GM23338 (cell line): ENCODE results near the gene TPSB2. TPM values are rescaled to one million over a fixed set of nuclear protein-coding genes. Genes with fewer than 3 reads are reported as not detected.

Experiments
- ATAC-seq: fragments of 200-7000 bp; cut with Tn5 transposase; 3 replicates; pipeline ENCODE4 v1.9.1; 2020
- DNase-seq: peaks from one replicate; pipeline ENCODE4 v3.0.0-alpha.2; 2015; ENCODE audit warnings: low spot score
- H2AFZ ChIP-seq: fragments of 200-600 bp; sonication (generic); 2 replicates; pipeline ENCODE4 v1.8.0; 2016; ENCODE audit warnings: antibody characterized with exemption, mild to moderate bottlenecking, moderate library complexity
- H3F3A ChIP-seq: fragments of 200-600 bp; sonication (generic); replicated peaks from 2 replicates; pipeline ENCODE4 v1.8.0; 2017; ENCODE audit warnings: antibody characterized with exemption, mixed run types, low read depth
- H3K27ac ChIP-seq: fragments of 200-600 bp; sonication (generic); 2 replicates; pipeline ENCODE4 v1.6.1; 2016; ENCODE audit warnings: low read depth
- H3K27me3 ChIP-seq: fragments of 200-600 bp; sonication (generic); 2 replicates; pipeline ENCODE4 v1.8.0; 2016; ENCODE audit warnings: mild to moderate bottlenecking, mixed run types, moderate library complexity; ENCODE audit not compliant: insufficient read depth
- H3K36me3 ChIP-seq: fragments of 200-600 bp; sonication (generic); 2 replicates; pipeline ENCODE4 v1.8.0; 2016; ENCODE audit warnings: mild to moderate bottlenecking; ENCODE audit not compliant: insufficient read depth
- H3K4me1 ChIP-seq: fragments of 200-600 bp; sonication (generic); 2 replicates; pipeline ENCODE4 v1.8.0; 2016; ENCODE audit warnings: mild to moderate bottlenecking, moderate library complexity; ENCODE audit not compliant: insufficient read depth
- H3K4me2 ChIP-seq: fragments of 200-600 bp; sonication (generic); 2 replicates; pipeline ENCODE4 v1.7.1; 2017; ENCODE audit warnings: mixed run types
- H3K4me3 ChIP-seq: fragments of 200-600 bp; sonication (generic); 2 replicates; pipeline ENCODE4 v1.6.1; 2016; ENCODE audit warnings: mixed run types
- H3K79me2 ChIP-seq: fragments of 200-600 bp; sonication (generic); replicated peaks from 2 replicates; pipeline ENCODE4 v1.8.0; 2017; ENCODE audit warnings: mild to moderate bottlenecking; ENCODE audit not compliant: insufficient read depth
- H3K9me2 ChIP-seq: fragments of 200-600 bp; sonication (generic); 2 replicates; pipeline ENCODE4 v1.8.0; 2017; ENCODE audit not compliant: insufficient read depth
- H4K20me1 ChIP-seq: fragments of 200-600 bp; sonication (generic); replicated peaks from 2 replicates; pipeline ENCODE4 v1.8.0; 2017; ENCODE audit warnings: mild to moderate bottlenecking; ENCODE audit not compliant: insufficient read depth
- H3K27ac Mint-ChIP-seq: 2 replicates; pipeline ENCODE4 v1.8.0; 2020; ENCODE audit warnings: inconsistent platforms, mild to moderate bottlenecking, moderate library complexity, mixed read lengths
- H3K27me3 Mint-ChIP-seq: 3 replicates; pipeline ENCODE4 v1.8.0; 2022; ENCODE audit warnings: low read depth, mild to moderate bottlenecking, moderate library complexity, mixed read lengths, inconsistent platforms; ENCODE audit not compliant: insufficient read depth, poor library complexity
- H3K36me3 Mint-ChIP-seq: 3 replicates; pipeline ENCODE4 v1.8.0; 2021; ENCODE audit warnings: low read depth, mild to moderate bottlenecking, inconsistent platforms, moderate library complexity, mixed read lengths
- H3K4me1 Mint-ChIP-seq: 3 replicates; pipeline ENCODE4 v1.8.0; 2020; ENCODE audit warnings: mild to moderate bottlenecking, inconsistent platforms, mixed read lengths
- H3K4me3 Mint-ChIP-seq: 3 replicates; pipeline ENCODE4 v1.8.0; 2021; ENCODE audit warnings: moderate library complexity, mild to moderate bottlenecking, inconsistent platforms, mixed read lengths
- H3K9me3 Mint-ChIP-seq: 3 replicates; pipeline ENCODE4 v1.8.0; 2020; ENCODE audit warnings: moderate library complexity, mild to moderate bottlenecking, inconsistent platforms, mixed read lengths
- CTCF ChIP-seq, 2 experiments: fragments of 200-600 bp in 1 of 2; sonication (generic) in 1 of 2; conservative IDR thresholded peaks; 2 replicates each; pipeline versions ENCODE4 v1.5.1 to v1.6.1; 2016 to 2017; ENCODE audit warnings: antibody characterized with exemption in 2 of 2, low read depth in 2 of 2, mild to moderate bottlenecking in 2 of 2, moderate library complexity in 1 of 2
- ETS1 ChIP-seq: IDR thresholded peaks from 2 replicates; pipeline ENCODE4 v1.6.1; 2016; ENCODE audit warnings: antibody characterized with exemption
- EZH2 ChIP-seq: fragments of 200-600 bp; sonication (generic); IDR thresholded peaks from one replicate; pipeline ENCODE4 v1.8.0; 2017; ENCODE audit warnings: antibody characterized with exemption, mild to moderate bottlenecking, low read depth; ENCODE audit not compliant: unreplicated experiment
- EZH2phosphoT487 ChIP-seq: fragments of 200-600 bp; sonication (generic); IDR thresholded peaks from one replicate; pipeline ENCODE4 v1.8.1; 2018; ENCODE audit warnings: antibody characterized with exemption; ENCODE audit not compliant: unreplicated experiment
- JUNB ChIP-seq: IDR thresholded peaks from one replicate; pipeline ENCODE4 v1.6.1; 2016; ENCODE audit warnings: antibody characterized with exemption; ENCODE audit not compliant: unreplicated experiment
- NANOG ChIP-seq: IDR thresholded peaks from 2 replicates; pipeline ENCODE4 v1.6.1; 2016; ENCODE audit warnings: antibody characterized with exemption, borderline replicate concordance
- POLR2AphosphoS5 ChIP-seq: IDR thresholded peaks from 2 replicates; pipeline ENCODE4 v1.6.1; 2016; ENCODE audit warnings: antibody characterized with exemption, low read depth
- STAT1 ChIP-seq: IDR thresholded peaks from one replicate; pipeline ENCODE4 v1.6.1; 2016; ENCODE audit warnings: antibody characterized with exemption; ENCODE audit not compliant: unreplicated experiment
- ZNF114 ChIP-seq: fragments of 250-450 bp; sonication (Bioruptor Pico); IDR thresholded peaks from 2 replicates; pipeline ENCODE4 v1.5.0; 2020; ENCODE audit warnings: mild to moderate bottlenecking, moderate library complexity
- ZNF331 ChIP-seq: fragments of 250-450 bp; sonication (Bioruptor Pico); IDR thresholded peaks from 2 replicates; pipeline ENCODE4 v1.5.0; 2020; ENCODE audit warnings: low read depth, mild to moderate bottlenecking, moderate library complexity
- ZNF462 ChIP-seq: fragments of 250-450 bp; sonication (Bioruptor Pico); IDR thresholded peaks from 2 replicates; pipeline ENCODE4 v1.5.0; 2020; ENCODE audit warnings: mild to moderate bottlenecking, moderate library complexity
- polyA plus RNA-seq: library from polyadenylated mRNA; unstranded; fragments of >200 nt; fragmentation: Nextera tagmentation; extraction: Ambion mirVana; gene quantifications from 2 replicates; pipeline ENCODE4 v1.2.1, GENCODE V29; 2016
- total RNA-seq: library from RNA; depleted of rRNA; stranded (reverse); fragments of >200 nt; shearing (Covaris generic); gene quantifications from 2 replicates; pipeline ENCODE4 v1.2.3, GENCODE V29; 2014

The TPSB2 gene
- total and polyA plus RNA-seq, 2 experiments from 2014 or later, result 0.23 TPM; not detected in 1

GRCh38 chr16:1201444-1201843 is 28.5 kb downstream of the TPSB2 start (continued):
- TF ChIP-seq CTCF (conservative IDR thresholded peaks at IDR 0.05; ENCODE audit: low read depth in 2 of 2), result no peak

- H4K20me1 ChIP-seq, result no peaks in the 10 kb centered on the region; the same call in 1 of the 2 replicates
- H3K4me3 ChIP-seq, result no peak overlapping the region
- Mint-ChIP-seq H3K36me3 (peaks cover 4% of the 10 kb centered on the region; the same call in 2 of the 3 replicates), H3K4me3 (no peak overlapping the region), H3K9me3 (0 out of 3 replicates have a peak, but pooled peaks cover 3% of the 10 kb centered on the region), H3K27me3 (peaks cover 7% of the 10 kb centered on the region), H3K27ac (no peak overlapping the region), H3K4me1 (no peaks in the 10 kb centered on the region)
- H3K4me2 ChIP-seq, result no peak overlapping the region
- ATAC-seq (no peak), DNase-seq (no peak)
- H3K79me2 ChIP-seq, result no peaks in the 10 kb centered on the region
- peak overlapping the region; percentile 39; the same call in 1 of the 2 replicates for H3K27ac ChIP-seq
- no peaks in the 10 kb centered on the region for H3K9me2 ChIP-seq
- no peaks in the 10 kb centered on the region for H3K27me3 ChIP-seq
- H2AFZ ChIP-seq, result no peak overlapping the region
- H3F3A ChIP-seq, result no peaks in the 10 kb centered on the region
- H3K36me3 ChIP-seq, result no peaks in the 10 kb centered on the region
- no peaks in the 10 kb centered on the region for H3K4me1 ChIP-seq
- no peak for TF ChIP-seq NANOG
- no peak for TF ChIP-seq ZNF462
- TF ChIP-seq ETS1, result no peak
- TF ChIP-seq EZH2, result no peak
- no peak for TF ChIP-seq STAT1
- no peak for TF ChIP-seq EZH2phosphoT487
- TF ChIP-seq CTCF (conservative IDR thresholded peaks at IDR 0.05; ENCODE audit: low read depth in 2 of 2), result no peak
- no peak for TF ChIP-seq POLR2AphosphoS5
- TF ChIP-seq JUNB, result no peak
- TF ChIP-seq ZNF331 (CRISPR knock-in tag), result no peak
- TF ChIP-seq ZNF114, result no peak
These were observed 29.9 kb downstream of the TPSB2 start for GRCh38 chr16:1200014-1200627.
